Measurements from ENCODE around the gene GPR15LG.

The GPR15LG gene

DNA sequence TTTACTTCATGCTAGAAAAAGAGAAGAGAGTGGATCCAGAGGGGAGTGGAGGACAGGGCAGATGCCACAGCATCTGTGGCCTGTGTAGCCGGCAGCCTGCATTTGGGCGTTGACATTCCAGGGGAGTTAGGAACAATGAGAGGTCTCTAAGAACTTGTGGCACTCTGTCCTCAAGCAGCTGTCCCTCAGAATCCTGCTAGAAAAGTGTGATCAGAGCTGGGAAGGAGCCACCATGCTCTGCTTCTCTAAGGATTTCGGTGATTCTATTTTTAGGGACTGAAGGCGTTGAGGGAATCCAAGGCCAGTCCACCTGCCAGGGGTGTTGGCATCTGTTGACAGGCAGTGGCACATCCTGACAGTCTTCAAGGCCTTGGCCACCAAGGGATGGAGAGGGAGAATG, 44.1 kb downstream of the GPR15LG start:
- no peak for DNase-seq

DNA sequence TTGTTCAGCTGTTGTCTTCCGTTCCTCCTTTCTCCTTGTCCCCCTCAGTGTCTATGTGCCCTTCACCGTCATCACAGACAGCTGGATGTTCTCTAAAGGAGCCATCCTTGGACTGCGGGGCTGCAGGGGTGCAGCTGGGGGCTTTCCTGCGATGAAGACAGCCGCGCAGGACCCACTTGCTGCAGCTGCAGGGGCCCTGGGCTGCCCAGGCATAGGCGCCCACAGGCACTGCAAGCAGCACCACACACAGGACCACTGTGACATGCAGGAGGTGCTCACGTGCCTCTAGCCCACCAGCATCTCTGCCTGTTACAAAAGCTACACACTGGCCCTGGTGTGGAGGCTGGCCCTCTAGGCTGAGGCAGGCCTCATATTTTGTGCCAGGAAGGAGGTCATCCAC, 48.3 kb downstream of the GPR15LG start:
- no peak for DNase-seq

DNA sequence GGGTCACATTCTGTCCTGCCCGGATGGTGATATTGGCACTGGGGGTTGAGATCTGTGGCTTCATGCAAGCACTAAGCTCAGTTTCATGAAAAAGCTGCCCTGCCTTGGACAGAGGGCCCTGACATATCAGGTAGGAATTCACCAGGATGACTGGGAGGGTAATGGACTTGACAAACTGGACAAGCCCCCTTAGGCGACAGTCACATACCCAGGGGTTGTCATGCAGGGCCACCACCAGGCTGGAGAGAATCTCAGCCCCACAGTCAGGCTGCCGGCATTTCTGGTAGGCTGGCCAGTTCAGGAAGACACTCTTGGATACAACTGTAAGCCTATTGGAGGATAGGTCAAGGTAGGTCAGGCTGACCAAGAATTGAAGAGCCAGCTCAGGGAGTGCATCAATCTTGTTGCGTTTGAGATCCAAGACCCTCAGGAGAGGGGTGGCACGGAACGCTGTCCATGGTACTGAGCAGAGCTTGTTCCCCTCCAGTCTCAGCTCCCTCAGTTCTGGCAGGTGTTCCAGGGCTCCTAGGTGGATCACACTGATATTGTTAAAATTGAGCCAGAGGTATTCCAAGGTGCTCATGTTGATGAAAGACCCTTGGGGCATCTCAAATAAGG, 50.9 kb downstream of the GPR15LG start:
- peak in 1 of 4 experiments; percentile 10 for DNase-seq

DNA sequence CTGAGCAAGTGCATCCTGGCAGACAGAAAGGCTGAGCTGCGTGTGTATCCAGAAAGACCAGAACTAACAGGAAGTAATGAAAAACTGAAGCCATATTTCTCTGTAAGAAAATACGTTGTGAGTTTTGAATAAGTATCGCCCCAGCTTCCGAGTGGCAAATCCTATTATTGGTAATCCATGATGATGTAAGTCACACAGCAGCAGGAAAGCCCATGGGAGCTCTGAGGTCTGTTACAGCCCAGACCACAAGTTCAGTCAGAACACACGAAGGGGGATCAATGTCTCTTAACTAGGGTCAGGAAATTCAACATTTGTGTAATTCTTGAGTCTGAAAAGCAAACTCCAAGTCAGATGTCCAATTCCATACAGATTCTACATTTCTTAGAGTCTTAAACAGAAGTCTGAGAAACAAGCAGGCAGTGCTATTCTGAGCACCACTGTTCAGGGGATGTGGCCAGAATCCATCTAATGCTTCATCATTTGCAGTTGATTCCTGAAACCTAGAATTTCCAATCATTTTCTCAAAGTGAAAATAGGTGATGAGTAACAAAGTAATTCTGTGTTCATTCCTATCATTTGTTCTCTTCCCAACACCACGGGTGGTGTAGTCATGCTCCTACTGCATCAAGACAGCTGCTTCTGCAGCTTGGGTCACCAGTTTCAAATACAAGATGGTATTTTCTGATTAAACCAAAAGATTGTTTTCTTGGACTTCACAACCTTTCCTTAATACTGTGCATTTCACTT, 52.0 kb downstream of the GPR15LG start, which contains the start of gene LRIT2:
TSS of gene LRIT2 (minus strand) at position 118 of the 747 bp plus-strand sequence. CDS start at position 94, 24 bp downstream.
- no peak for DNase-seq

DNA sequence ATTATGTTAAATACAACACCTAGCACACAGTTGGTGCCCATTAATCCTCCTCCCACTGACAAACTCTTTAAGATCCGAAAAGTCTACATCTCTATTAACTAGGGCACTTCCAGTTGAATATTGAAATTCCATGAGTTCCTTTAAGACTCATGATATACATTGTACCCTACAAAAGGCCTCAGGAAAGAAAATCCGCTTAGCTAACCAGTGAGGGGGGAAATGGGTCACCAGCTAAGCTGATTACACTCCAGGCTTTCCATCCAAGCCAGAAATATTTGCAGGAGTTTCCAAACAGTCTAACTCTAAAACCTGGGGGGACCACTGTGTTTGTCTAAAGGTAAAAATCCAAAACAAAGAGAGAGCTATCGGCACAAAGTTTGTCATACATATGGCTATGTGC, 53.0 kb downstream of the GPR15LG start:
- no peak for DNase-seq

DNA sequence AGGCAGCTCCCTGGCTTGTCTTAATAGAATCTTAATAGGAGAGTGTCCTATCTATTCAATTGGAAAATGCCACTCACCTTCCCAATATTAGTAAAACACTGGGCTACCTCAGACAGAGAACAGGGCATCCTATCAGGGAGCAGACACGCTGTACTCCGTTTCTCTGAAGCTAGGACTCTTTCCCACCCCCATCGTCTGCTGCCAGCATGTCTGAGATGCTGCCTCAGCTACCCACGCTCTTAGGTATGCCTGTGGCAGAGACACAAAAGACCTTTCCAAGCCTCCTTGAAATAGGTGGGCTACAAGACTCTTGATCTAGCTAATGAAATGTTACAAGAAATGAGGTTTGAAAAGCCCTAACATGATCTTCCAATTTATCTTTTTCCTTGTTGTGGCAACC, 54.2 kb downstream of the GPR15LG start:
- DNase-seq, result no peak

DNA sequence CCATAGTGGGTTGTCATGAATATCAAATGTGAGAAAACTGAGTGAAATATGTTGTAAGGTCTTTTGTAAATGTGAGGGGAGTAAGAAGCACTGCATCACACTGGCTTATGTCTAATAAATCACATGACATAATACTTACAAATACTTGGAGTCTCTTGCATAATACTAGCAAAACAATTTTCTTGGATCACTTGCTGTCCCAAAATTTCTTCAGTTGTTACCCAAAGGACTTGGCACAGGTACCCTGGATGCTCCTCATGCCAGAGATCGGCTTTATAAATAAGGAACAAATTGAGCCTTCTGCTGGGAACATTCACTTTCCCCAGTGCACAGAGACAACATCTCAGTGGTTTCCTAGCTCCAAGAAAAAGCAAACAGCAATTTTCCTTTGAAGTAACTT, 56.8 kb downstream of the GPR15LG start:
- no peak for DNase-seq

DNA sequence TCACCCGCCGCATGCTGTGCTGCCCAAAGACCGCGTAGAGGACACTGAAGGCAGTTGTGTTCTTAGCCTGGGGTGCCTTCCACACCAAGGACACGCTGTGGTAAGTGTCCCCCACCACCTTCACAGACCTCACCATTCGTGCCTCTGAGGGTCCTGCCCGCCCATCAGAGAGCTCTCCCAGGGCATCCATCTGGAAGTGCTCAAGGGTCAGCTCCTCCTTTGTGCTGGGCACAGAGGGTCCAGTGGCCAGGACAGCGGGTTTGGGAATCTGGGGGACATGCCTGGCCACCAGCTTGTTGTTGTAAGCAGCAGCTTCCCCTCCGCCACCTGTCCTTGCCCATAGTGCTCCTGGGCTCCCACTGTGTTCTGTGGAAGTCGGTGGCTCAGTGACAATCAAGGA, 58.8 kb downstream of the GPR15LG start:
- no peak for DNase-seq

DNA sequence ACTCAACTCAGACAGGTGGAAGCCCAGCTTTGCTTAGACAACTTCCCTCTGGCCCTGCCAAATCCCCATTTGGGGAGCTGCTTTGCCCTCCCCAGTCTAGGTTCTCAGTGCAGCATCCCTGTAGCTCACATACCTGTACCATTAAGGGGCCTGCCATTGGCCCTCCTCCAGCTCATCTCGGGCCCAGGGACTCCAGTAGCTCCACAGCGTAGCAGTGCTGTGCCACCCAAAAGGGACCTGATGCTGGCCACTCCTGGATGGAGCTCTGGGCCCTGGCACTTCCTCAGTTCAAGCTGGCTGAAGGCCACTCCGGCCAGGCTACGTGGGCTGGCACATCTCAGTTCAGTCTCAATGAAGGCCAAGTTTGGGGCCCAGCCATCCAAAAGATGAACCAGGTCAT, 60.3 kb downstream of the GPR15LG start:
- DNase-seq, result no peak

DNA sequence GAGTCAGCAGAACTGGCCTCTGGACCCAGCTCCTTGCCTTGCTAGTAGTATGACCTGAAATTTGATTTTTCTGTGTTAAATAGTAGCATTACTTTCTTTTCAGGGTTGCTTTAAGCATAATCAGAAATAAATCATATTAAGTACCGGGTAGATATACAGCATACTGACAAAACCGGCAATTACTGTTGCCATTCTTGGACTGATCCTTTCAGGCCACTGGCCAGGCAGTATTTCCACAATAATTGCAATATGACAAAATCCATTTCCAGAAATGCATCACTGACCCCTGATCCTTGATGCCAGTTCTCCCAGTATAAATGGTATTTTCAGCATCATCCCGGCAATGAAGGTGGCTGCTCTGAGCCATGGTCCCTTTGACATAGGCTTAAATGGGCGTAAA, 60.9 kb downstream of the GPR15LG start:
- DNase-seq, result no peak
